Activated CD8-positive, alpha-beta memory T cell treated with anti-CD3 and anti-CD28 coated beads, Interleukin-2, amount 50 U/mL, for 24 hours (primary cell): ENCODE measurements around the gene SMOC1.

Source experiments
- DNase-seq: peaks from one replicate; pipeline ENCODE4 v3.0.0-alpha.2; 2020; ENCODE audit errors: extremely low read depth

SMOC1 gene

DNA sequence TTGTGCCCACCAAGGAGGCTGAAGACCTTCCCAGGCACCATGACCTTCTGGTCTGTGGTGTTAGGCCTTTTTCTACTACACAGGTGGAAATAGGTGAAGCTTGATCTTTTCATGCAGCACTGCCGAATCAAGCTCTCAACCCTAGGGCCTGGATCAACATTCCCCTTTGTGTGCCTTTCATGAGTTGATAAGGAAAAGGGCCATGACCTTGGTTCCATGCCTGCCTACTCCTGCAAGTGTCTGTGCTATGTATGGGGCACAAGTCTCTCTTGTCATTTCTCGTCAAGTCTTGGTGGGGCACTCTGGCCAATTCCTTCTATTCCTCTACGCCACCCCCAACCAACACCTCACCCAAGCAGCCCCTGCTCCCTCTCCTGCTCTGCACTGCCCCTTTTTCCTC, 155.0 kb downstream of the SMOC1 start:
- no peak for DNase-seq

DNA sequence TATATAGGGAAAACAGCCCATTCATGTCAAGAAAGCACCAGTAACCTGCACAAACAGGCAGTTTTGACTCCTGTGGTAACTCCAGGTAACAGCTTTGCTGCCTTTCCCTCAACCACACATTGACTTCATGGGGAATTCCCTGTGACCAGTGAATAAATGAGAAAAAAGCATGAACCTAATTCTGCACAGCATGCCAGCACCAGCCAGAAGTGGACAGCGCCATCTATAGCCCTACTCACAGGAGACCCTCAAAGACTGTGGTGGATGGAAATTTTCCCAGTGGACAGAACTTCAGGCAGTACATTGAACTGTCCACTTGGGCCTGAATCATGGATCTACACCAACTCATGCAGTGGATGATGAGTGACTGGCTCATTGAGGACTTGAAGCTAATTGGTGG, 157.4 kb downstream of the SMOC1 start:
- DNase-seq = no peak

DNA sequence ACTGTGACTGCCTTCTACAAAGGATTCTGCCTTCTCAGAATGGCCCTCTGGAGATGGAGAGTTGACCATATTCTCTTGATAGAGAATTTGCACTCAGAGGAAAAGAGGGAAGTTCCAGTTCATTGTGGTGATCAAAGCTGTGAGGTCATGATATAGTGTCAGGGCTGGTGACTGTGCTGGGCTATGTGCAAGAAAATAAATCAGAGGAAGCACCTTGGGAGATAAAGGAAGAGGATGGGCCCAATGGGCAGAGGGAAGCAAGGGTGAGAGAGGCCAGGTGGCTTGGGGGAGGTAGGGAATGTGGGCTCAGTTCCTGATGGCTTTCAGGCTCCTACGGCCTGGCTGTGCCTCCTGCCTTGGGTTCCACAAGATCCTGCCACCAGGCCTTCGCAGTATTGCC, 163.8 kb downstream of the SMOC1 start:
- DNase-seq = no peak

DNA sequence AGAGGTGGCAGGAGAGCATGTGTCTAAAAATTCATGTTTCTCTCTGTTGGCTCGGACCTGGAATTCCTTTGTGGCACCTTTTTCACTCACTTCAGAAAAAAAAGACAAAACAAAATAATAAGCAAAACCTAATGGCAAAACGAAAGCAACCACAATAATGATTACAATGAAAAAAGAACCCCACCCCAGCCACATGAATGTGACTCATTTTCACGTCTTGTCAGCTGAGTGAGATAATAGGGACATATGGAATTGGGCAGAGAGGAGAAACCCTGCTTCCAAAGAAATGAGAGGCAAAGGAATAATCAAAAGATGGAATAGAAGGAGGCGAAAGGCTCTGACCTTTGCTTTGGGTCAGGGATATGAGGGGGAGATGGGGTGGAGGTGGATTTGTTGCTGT, 166.1 kb downstream of the SMOC1 start:
- DNase-seq = no peak

DNA sequence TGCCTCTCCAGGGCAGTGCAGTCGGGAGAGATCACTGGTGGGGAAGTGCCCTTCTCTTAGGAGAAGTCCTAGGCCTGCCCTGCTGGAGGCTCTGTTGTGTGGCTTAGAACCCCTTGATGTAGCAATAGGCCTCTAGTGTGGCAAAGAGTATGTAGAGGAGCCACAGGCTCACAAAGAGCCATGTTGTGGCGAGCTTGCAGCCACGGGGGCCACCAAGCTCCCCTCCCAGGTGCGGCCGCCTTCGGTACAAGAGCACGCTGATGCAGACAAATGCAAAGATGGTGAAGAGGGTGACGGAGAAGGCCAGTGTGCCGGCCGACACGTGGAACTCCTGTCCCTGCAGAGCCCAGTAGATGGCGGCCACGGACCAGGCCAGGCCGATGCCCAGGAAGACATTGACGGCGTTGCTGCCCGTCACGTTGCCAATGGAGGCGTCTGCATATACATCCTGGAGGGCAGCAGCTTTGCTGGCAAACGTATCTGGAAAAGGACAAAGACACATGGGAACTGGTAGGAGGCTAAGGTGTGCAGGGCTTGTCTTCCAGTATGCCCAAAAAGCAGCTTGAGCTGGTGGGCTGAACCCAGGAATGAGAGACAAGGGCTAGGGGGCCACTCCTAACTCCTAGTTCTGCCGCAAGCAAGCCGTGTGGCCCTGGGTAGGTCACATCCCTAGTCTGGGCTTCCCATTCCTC, 166.8 kb downstream of the SMOC1 start:
- no peak for DNase-seq

DNA sequence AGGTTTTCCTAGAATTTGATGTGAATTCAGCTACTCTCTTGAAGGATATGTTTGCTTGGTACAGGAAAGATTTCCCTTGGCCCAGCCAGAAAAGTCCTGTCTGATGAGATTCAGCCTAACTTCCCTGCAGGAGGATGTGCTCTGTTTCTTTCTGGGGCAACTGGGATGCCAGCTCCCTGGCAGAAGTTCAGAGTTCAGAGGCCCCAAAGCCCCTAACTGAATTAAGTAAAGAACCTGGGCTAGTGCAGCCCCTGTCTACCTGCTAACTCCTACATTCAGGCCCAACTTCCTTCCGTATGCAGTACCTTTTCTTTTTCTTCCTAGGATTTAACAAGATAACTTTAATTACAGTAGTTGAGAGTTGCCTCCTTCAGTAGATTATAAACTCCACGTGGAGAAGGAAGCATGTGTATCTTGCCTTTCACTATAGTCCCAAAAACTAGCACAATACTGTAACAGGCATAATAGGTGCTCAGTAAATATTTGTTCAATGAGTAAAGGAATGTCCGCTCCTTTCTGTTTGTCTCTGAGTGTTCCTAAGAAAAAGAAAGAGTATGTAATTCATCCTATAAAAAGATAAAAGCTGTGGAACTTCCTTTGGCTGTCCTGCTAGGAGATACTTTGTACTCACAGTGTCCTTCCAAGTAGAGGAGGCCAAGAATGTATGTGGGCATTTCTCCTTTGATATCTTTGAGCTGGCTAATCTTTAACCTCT, 168.5 kb downstream of the SMOC1 start:
- no peak for DNase-seq

DNA sequence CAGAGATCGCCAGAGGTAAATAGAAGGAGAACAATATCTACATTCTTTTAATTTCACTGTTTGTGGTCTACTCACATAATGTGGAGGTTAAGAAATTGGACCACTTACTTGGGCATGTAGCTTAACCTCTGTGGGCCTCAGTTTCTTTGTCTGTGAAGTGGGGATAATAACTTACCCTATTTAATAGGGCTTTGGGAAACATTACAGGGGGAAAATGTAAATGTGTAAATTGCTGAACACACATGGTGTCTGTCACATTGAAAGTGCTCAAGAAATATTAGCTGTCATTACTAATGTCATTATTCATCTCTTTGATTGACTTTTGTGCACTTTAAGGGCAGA, 169.1 kb downstream of the SMOC1 start:
- DNase-seq = no peak

DNA sequence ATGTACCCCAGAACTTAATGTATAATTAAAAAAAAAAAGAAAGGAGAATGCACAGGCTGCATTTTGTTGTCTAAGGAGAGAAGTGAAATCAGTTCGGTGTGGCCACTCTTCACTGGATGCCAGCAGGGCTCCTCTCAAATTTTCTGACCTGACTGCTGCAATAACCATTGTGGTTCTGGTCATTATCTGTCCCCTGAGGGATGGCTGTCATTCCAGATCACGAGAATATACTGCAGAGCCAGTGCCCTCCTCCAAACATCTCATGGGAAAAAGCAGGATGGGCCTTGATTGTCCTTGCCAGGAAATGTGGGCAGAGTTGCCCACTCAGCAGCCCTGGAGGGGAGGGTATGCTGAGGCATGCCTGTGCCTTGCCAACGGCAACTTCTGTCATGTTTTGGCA, 170.4 kb downstream of the SMOC1 start:
- no peak for DNase-seq

DNA sequence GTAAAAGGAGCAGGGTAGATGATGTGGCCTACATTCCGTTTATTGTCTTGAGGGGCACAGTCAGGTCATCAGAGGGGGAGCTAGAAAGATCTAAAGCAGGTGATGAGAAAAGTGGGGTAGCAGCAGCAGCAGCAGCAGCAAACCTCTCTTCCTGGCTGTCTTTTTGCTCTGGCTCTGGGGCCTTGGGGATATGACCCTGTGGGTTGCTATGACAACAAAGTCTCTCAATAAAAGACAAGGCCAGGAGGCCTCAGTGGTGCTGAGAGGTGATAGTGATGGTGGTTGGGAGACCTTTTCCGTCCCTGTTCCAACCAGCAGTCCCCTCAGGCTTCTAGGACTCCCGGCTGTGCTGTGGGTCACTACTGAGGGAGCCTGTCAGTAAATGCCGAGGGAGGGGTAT, 170.9 kb downstream of the SMOC1 start:
- no peak for DNase-seq

DNA sequence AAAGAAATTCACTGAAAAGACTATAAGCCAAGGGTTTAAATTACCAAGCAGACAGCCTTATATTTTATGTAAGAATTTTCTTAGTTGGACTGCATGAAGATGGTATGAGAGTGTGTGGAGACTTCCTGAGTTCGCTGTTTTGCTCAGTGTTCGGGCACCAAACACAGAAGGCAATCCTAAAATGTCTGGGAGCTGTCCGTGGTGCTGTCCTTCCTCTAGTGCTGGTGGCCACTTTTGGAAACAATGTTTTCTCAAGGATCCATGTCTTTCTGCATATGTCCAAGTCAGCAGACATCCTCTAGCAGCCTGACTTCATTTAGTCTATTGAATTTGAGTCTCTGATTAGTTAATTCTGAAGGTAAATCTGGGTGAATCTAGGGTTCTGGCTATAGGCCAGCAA, 173.8 kb downstream of the SMOC1 start:
- DNase-seq = no peak

DNA sequence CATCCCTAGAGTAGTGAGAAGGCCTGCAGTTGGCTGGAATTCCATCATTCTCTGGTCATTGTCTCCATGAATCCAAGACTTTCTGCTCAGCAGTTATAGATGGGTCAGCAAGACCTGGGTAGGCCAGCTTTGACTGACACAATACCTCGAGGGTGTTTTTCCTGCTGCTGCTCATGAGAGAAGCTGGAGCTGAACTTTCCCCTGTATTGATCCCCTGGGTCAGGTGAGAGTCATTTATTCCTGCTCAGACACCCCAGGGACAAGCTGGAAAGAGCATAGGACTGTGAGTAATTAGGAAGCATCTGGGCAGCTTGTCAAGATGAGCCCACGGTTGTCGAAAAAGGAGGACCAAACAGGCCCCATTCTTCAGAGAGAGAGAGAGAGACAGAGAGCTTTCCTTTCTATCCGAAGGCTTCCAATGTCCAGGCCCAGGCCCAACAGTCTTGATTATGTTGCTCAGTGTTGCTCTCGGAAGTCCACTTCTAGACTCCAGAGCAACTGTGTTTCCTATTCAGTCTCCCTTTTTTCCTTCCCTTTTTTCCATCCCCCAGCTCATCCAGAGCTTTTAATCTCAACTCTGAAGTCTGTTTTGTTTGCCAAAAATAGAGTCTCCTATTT, 178.4 kb downstream of the SMOC1 start:
- DNase-seq = no peak

DNA sequence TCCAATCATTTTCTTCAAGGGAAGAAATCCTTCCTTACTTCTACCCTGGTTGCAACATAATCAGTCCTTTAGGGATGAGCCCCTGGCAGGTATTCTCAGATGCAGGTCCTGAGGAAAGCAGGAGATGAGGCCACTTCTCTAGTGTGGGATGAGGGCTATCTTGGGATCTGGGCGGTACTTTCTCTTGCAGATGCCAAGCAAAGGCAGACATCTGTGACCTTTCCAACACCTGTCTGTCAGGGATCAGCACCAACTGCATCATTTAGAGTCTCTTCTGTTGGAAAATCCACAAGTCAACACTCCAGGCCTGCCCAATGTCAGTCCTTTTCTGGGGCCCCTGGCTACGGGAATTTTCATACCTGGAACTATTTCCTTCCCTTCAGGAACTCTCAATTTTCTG, 180.3 kb downstream of the SMOC1 start:
- no peak for DNase-seq

DNA sequence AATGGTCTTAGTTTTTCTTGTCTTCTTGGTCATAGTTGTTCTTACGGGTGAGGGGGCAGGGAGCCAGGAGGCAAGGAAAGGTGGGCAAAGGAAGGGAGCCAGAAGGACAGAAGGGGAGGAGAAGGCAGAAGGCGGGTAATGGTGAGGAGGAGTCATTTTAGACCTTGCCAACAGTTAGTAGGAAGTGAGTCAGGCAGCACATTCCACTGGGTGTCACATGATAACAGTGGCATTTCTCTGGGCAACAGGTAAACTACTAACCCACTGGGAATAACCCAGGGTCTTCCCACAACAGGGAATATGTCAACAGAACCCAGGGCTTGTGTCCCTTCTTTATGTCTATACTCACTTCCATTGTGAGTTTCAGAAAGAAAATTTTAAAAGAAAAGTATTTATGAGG, 181.9 kb downstream of the SMOC1 start:
- DNase-seq = no peak

DNA sequence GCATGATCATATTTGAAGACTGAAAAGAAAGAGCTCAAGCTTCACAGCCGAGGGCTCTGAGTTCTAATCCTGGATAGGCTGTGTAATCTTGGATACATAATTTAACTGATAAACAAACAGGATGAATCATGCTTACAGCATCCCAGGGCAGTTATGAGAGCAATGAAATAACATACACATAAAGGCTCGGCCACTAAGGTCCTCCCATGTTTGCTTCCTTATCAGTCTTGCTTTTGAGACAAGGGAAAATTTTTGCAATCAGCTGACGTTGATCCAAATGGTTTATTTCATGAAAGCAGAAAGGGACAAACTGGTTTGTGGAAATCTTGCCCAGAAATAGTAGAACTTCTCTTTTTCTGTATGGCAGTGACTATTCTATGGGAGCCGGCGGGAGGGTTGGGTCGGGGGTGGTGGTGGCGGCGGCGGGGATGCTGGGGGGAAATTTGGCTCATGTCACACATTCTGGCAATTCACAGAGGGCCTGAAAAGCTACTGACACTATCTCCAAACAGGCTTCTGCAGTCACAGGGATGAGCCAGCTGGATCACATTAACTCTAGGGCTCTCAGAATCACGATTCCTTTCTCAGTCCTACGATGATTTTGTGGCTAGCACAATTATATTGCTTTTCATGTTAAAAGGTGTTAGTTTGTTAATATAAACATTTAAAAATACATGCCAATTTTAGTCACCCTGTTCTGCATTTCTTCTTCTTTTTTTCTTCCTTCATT, 185.1 kb downstream of the SMOC1 start:
- DNase-seq = no peak

DNA sequence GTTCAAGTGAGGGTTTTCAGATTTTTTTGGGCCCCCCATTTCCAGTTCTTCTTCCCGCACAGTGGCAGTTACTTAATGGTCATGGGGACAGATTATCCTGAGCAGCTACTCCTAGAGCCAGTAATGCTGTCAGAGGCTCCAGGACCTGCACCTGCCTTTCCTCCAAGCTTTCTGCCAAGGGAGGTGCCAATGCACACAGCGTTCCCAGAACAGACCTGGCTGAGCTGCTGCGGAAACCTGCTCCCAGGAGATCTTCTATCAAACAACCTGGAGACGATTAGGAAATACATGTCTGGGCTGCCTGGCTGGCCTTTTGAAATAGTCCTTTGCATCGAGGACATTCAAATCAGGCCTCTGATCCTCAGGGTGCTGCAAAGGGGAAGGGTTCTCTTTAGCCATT, 188.6 kb downstream of the SMOC1 start:
- DNase-seq = no peak

DNA sequence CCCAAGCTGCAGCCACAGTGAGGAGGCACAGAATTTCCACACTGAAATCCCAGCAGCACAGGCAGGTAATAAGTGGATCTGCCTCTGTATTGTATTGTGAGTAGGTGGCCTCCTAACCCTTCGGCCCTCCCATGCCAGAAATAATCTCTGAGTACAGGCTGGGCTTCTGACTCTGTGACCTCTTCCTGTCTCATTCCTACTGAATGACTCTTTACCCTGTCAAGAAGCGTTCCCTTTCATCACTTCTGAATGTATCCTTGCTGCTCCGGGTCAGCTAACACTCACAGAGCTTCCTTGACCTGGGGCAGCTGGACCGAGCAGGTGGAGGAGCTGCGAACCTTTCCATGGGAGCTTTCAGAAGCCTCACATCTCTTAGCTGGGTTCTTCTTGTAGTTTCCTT, 190.0 kb downstream of the SMOC1 start:
- no peak for DNase-seq

DNA sequence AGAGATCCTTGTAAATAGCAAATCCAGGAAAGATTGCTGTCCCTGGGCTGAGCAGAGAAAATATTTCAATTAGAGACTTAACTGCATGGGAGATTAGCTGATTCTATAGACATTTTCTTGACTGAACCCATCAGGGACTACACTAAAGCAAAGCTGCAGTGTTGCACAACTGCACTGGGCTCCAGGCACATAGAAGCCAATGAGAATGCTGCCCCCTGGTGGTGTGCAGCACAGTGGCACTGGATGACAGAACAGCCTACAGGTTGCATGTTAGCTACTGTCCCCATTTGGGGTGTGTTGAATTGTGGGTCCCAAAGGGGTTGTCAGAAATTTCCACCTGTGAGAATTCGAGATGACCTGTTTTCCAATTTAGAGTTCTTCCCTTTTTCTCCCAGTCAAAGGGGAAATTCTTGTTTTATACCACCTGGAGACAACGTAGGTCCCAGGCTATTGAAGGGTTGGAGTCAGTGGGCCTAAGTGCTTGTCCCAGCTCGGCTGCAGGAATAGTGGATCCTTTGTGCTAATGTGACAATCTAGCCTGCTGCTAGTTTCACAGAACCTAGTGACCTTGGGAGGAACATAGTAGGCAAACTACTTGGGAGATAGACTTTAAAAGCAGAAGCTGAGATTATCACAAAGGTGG, 194.8 kb downstream of the SMOC1 start:
- no peak for DNase-seq

DNA sequence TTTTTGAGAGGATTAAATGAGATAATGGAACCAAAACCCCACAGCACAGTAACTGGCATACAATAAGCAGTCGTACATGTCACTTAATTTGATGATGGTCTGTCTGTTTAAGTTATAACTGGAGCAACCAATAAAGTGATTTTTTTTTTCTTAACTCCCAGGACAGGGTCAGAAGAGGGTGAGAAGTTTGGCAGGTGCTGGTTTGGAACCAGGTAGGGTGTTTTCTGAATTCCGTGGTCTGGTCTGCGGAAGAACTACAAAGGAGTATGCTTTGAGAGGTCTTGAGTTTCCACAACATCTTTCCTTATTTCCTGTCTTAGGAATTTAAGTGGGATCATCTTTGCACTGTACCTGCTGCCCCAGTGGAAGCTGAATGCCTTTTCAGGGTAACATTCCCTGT, 197.8 kb downstream of the SMOC1 start:
- DNase-seq = no peak

DNA sequence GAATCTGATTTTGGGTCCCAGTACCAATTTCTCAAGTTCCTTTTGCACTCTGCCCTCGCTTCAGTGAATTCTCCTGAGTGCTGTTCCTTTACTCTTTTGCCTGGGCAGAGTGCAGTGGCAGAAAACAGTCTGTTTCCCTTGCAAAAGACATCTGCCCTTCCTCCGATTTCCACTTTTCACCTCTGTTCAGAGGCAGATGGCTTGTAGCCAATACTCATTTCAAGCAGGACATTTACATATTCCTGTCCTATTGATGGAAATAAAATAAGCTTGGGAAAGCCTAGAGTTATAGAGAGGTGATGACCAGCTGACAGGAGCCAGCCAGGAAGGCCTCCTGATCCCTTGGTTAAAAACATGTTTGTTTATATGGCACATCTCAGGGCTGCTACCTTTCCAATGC, 198.5 kb downstream of the SMOC1 start:
- DNase-seq = no peak

DNA sequence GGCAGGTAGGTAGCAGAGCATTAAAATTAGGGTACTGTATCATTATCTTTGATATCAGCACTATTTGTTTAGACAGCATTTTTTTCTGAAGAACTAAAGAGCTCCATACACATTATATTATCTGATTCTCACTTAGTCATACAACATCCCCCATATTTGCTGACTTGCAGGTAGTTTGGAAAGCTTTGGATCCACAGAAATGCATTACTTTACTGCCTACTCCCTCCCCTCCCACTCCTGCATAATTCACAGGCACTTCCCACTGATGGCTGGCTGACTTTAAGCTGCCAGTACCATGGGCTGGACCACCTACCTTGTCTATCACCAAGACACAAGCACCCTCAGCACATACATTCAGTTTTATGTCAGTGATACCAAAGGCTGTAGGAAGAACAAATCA, 199.1 kb downstream of the SMOC1 start:
- no peak for DNase-seq

DNA sequence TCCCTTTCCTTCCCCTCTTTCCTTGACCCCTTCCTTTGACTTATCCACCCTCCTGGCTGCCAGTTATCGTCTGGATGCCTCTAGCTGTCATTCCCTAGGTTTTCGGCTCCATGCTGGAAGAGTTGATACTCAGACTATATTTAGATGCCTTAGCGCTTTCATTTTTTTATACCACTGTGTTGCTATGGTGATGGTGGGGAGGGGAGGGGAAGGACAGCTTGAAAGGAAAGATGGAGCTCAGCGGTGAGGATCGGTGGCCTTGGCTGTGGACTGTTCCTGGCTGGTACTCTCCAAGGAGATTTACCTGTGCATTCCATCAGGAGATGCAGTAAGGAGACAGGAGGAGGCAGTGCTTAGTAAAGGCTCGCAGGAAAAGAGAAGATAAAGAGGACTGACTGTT, 200.9 kb downstream of the SMOC1 start:
- DNase-seq = no peak
